ENCODE results near the gene KANTR. TPM values are rescaled to one million over a fixed set of nuclear protein-coding genes. Genes with fewer than 3 reads are reported as not detected.
A peak's percentile ranks its signal among the peaks of the same experiment; 100 is the strongest.

The KANTR gene
- total RNA-seq, 3 donors from 2014 or later, result 10.5 to 18.5 (median 15.7) TPM

GRCh38 chrX:53082773-53083616, 10.9 kb upstream of the KANTR start:
- intact Hi-C loops (cut with DNase I, micrococcal nuclease), result no loop called here
- H3K9me3 ChIP-seq, result no peaks in the 10 kb centered on the region
- no peak for DNase-seq
- H3K36me3 ChIP-seq (ENCODE audit: low read depth), result no peaks in the 10 kb centered on the region
- no peaks in the 10 kb centered on the region for H3K4me1 ChIP-seq (ENCODE audit: low read depth)
- peak overlapping the region; percentile 24 for H3K4me3 ChIP-seq
- ATAC-seq, result no peak
- TF ChIP-seq, protein P1, sequence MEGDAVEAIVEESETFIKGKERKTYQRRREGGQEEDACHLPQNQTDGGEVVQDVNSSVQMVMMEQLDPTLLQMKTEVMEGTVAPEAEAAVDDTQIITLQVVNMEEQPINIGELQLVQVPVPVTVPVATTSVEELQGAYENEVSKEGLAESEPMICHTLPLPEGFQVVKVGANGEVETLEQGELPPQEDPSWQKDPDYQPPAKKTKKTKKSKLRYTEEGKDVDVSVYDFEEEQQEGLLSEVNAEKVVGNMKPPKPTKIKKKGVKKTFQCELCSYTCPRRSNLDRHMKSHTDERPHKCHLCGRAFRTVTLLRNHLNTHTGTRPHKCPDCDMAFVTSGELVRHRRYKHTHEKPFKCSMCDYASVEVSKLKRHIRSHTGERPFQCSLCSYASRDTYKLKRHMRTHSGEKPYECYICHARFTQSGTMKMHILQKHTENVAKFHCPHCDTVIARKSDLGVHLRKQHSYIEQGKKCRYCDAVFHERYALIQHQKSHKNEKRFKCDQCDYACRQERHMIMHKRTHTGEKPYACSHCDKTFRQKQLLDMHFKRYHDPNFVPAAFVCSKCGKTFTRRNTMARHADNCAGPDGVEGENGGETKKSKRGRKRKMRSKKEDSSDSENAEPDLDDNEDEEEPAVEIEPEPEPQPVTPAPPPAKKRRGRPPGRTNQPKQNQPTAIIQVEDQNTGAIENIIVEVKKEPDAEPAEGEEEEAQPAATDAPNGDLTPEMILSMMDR (IDR thresholded peaks at IDR 0.05), result no peak

GRCh38 chrX:53084043-53084570, 9.8 kb upstream of the KANTR start:
- intact Hi-C loops (cut with DNase I, micrococcal nuclease), result no loop called here
- TF ChIP-seq, protein P1 (IDR thresholded peaks at IDR 0.05), result no peak
- H3K4me3 ChIP-seq, result no peak overlapping the region

GRCh38 chrX:53084863-53085262, 9.1 kb upstream of the KANTR start:
- TF ChIP-seq, protein P1 (IDR thresholded peaks at IDR 0.05), result no peak
- no peaks in the 10 kb centered on the region for H3K4me1 ChIP-seq (ENCODE audit: low read depth)
- H3K9me3 ChIP-seq, result no peaks in the 10 kb centered on the region
- DNase-seq (no peak), ATAC-seq (no peak)
- no peaks in the 10 kb centered on the region for H3K36me3 ChIP-seq (ENCODE audit: low read depth)
- intact Hi-C loops (cut with DNase I, micrococcal nuclease), result no loop called here
- H3K4me3 ChIP-seq, result no peak overlapping the region

More at GRCh38 chrX:53084043-53084570, 9.8 kb upstream of the KANTR start:
- Histone ChIP-seq H3K36me3 (ENCODE audit: low read depth) (no peaks in the 10 kb centered on the region), H3K4me1 (ENCODE audit: low read depth) (no peaks in the 10 kb centered on the region), H3K9me3 (no peaks in the 10 kb centered on the region)
- ATAC-seq (no peak), DNase-seq (no peak)

- TF ChIP-seq, protein P1 (IDR thresholded peaks at IDR 0.05), result no peak
- Histone ChIP-seq H3K4me1 (ENCODE audit: low read depth) (no peaks in the 10 kb centered on the region), H3K9me3 (no peaks in the 10 kb centered on the region), H3K36me3 (ENCODE audit: low read depth) (no peaks in the 10 kb centered on the region), H3K4me3 (no peak overlapping the region)
- ATAC-seq (no peak), DNase-seq (no peak)
- intact Hi-C loops (cut with DNase I, micrococcal nuclease), result no loop called here
Observed at GRCh38 chrX:53085661-53086229, 8.2 kb upstream of the KANTR start.

- no peak for DNase-seq
- TF ChIP-seq, protein P1 (IDR thresholded peaks at IDR 0.05), result no peak
- no peak for ATAC-seq
- no peaks in the 10 kb centered on the region for H3K4me1 ChIP-seq (ENCODE audit: low read depth)
- intact Hi-C loops (cut with DNase I, micrococcal nuclease), result no loop called here
- H3K9me3 ChIP-seq, result no peaks in the 10 kb centered on the region
- H3K36me3 ChIP-seq (ENCODE audit: low read depth), result no peaks in the 10 kb centered on the region
- H3K4me3 ChIP-seq, result no peak overlapping the region
Observed at GRCh38 chrX:53086464-53086863, 7.5 kb upstream of the KANTR start.
